Neural crest cell (in vitro differentiated cells): ENCODE measurements around the gene TRAPPC5. TPM values are rescaled to one million over a fixed set of nuclear protein-coding genes. Genes with fewer than 3 reads are reported as not detected.

ENCODE experiments used
- DNase-seq: peaks from one replicate; pipeline ENCODE4 v3.0.0; 2021; ENCODE audit warnings: low read depth, mixed read lengths, low spot score
- H3K27ac Mint-ChIP-seq: one replicate; pipeline ENCODE4 v1.8.0; 2021; ENCODE audit warnings: mild to moderate bottlenecking, mixed read lengths; ENCODE audit not compliant: unreplicated experiment
- H3K27me3 Mint-ChIP-seq: 2 replicates; pipeline ENCODE4 v1.8.0; 2021; ENCODE audit warnings: low read depth, mild to moderate bottlenecking, mixed read lengths
- H3K36me3 Mint-ChIP-seq: 2 replicates; pipeline ENCODE4 v1.8.0; 2021; ENCODE audit warnings: low read depth, mild to moderate bottlenecking, mixed read lengths
- H3K4me1 Mint-ChIP-seq: 2 replicates; pipeline ENCODE4 v1.8.0; 2021; ENCODE audit warnings: mixed read lengths
- H3K4me3 Mint-ChIP-seq: one replicate; pipeline ENCODE4 v1.8.0; 2021; ENCODE audit warnings: mild to moderate bottlenecking, mixed read lengths
- H3K9me3 Mint-ChIP-seq: 2 replicates; pipeline ENCODE4 v1.8.0; 2021; ENCODE audit warnings: mixed read lengths
- total RNA-seq: library from RNA; stranded (reverse); gene quantifications from 2 replicates; pipeline ENCODE4 v1.2.1, GENCODE V29; 2021
- TF ChIP-seq, protein P1 (sequence below): fragments of 200-600 bp; sonication (generic); conservative IDR thresholded peaks from 2 replicates; pipeline ENCODE4 v1.5.0; 2021; ENCODE audit warnings: antibody characterized with exemption, mild to moderate bottlenecking

TRAPPC5 gene
- total RNA-seq, 1 donor from 2014 or later, result 83.8 TPM

DNA sequence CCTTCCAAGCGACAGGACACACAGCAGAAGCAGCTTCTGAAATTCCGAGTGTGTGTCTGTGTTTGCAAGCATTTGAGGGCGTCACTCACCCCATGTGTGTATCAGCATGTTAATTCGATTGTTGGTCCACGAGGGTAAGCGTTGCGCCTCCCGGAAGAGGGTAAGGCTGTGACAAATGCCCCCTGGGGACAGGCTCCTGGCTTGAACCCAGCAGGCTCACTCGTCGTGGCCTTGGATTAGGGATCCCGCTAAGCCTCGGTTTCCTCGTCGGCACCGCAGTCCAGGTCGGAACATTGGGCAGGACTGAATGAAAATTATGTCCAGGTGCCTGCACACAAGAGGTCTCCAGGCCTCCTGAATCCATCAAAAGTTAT is 44.3 kb upstream of the TRAPPC5 start:
- TF ChIP-seq, protein P1, sequence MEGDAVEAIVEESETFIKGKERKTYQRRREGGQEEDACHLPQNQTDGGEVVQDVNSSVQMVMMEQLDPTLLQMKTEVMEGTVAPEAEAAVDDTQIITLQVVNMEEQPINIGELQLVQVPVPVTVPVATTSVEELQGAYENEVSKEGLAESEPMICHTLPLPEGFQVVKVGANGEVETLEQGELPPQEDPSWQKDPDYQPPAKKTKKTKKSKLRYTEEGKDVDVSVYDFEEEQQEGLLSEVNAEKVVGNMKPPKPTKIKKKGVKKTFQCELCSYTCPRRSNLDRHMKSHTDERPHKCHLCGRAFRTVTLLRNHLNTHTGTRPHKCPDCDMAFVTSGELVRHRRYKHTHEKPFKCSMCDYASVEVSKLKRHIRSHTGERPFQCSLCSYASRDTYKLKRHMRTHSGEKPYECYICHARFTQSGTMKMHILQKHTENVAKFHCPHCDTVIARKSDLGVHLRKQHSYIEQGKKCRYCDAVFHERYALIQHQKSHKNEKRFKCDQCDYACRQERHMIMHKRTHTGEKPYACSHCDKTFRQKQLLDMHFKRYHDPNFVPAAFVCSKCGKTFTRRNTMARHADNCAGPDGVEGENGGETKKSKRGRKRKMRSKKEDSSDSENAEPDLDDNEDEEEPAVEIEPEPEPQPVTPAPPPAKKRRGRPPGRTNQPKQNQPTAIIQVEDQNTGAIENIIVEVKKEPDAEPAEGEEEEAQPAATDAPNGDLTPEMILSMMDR, result no peak
- Mint-ChIP-seq H3K27me3 (peaks cover 65% of the 10 kb centered on the region), H3K4me3 (peak overlapping the region; percentile 76), H3K27ac (no peak overlapping the region), H3K36me3 (no peaks in the 10 kb centered on the region), H3K4me1 (no peaks in the 10 kb centered on the region), H3K9me3 (peaks cover 7% of the 10 kb centered on the region)
- DNase-seq, result no peak

DNA sequence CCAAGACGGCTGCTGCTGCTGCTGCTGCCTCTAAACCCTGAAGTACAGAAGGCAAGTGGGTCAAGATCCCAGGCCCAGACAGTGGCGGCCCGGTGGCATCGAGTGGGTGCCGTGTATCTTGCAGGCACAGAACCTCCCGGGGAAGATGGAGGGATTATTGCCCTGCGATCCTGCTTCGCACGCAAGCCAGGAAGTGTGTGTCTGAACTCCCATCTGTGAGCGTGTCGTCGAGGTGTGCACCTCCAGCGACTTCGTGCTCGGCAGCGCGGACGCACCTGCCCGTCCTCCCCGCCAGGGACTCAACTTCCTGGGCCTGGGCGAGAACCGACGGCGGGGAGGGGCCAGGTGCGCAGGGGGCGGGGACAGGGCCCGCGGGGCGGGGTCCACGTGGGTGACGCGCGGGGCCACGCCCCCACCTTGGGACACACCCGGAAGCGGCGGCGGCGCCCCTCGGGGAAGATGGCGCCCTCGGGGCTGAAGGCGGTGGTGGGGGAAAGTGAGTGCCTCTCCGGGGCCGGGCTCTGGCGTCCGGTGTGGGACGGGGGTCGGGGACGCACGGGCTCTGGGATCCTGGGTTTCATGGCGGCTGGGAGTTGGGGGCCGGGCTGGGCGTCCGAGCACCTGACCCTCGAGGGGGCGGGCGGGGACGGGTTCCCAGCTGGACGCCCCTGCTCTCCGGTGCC is 43.8 kb upstream of the TRAPPC5 start, which contains the start of gene STXBP2:
TSS of gene STXBP2 (plus strand) at position 420 of the 683 bp plus-strand sequence. CDS start at position 460, 40 bp downstream.
- DNase-seq, result no peak
- peaks cover 66% of the 10 kb centered on the region for H3K27me3 Mint-ChIP-seq
- H3K36me3 Mint-ChIP-seq, result no peaks in the 10 kb centered on the region
- peak within 1 kb of the TSS; percentile 75 for H3K27ac Mint-ChIP-seq
- peak within 1 kb of the TSS; percentile 76 for H3K4me3 Mint-ChIP-seq
- TF ChIP-seq, protein P1, result peak; percentile 26
- no peaks in the 10 kb centered on the region for H3K4me1 Mint-ChIP-seq
- H3K9me3 Mint-ChIP-seq, result peaks cover 7% of the 10 kb centered on the region

DNA sequence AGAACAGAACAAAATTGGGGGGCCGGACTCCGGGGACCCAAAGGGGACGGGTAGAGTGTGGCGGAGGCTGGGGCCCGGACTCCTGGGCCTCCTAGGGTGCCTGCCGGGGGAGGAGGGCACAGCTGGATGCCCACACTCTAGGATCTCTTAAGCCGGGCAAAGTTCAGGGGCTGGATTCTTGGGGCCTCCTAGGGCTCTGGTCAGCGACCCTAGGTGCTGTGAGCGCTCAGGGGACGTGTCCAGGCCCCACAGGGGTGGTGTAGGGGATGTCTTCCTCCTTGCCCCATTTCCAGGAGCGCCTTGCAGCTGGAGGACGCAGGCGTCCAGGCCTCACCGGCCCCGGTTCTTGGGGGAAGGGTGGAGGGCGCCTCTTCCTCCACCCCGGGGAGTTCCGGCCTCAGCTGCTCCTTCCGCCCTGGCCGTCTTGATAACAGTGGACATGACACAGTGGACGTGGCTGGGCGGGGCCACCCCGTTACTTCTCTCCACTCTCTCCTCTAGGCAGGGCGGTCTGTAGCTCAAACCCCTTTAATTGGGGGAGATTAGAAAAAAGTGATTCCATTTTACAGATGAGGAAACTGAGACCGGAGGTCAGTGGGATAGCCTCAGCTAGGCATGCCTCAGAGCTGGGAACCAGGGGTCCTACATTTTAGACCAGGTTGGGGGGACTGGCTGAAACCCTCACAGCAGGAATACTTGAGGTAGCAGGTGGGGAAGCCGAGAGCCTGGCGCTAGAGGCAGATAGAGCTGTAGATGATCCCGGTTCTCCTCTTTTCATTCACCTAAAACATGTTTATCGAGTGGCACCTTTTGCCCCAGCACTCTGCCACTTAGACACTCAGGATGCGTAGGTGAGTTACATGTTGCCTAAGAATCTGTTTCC is 43.0 kb upstream of the TRAPPC5 start:
- H3K36me3 Mint-ChIP-seq, result no peaks in the 10 kb centered on the region
- no peak for DNase-seq
- H3K27me3 Mint-ChIP-seq, result peaks cover 66% of the 10 kb centered on the region
- H3K27ac Mint-ChIP-seq, result no peak overlapping the region
- TF ChIP-seq, protein P1, result no peak
- H3K9me3 Mint-ChIP-seq, result peaks cover 7% of the 10 kb centered on the region
- no peaks in the 10 kb centered on the region for H3K4me1 Mint-ChIP-seq
- H3K4me3 Mint-ChIP-seq, result no peak overlapping the region

DNA sequence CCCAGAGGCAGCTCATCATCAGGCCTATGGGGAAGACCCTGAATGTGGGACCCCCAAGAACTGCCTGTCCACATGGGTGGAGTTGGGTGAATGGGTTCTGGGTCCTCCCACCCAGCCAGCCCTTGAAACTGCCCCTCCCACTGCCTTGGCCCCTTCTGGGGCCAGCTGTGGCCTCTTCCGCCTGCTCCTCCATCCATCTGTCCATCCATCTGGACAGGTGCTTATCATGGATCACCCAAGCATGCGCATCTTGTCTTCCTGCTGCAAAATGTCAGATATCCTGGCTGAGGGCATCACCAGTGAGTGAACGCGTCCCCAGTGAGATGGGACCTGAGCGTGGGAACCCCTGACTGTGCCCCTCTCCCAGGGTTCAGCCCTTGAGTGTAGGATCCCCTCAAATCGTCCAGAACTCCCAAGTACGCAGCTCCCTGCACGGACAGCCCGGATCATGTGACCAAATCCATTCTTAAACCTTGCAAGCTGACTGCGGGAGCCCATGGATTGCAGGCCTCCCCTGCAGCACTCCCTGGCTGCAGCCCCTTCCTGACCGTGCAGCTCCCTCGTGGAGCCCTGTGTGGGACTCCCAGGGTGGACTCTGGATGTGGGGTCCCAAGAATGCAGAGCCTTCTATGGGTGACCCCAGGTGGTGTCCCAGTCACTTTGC is 41.7 kb upstream of the TRAPPC5 start:
- H3K27ac Mint-ChIP-seq, result no peak overlapping the region
- no peak overlapping the region for H3K4me3 Mint-ChIP-seq
- TF ChIP-seq, protein P1, result no peak

DNA sequence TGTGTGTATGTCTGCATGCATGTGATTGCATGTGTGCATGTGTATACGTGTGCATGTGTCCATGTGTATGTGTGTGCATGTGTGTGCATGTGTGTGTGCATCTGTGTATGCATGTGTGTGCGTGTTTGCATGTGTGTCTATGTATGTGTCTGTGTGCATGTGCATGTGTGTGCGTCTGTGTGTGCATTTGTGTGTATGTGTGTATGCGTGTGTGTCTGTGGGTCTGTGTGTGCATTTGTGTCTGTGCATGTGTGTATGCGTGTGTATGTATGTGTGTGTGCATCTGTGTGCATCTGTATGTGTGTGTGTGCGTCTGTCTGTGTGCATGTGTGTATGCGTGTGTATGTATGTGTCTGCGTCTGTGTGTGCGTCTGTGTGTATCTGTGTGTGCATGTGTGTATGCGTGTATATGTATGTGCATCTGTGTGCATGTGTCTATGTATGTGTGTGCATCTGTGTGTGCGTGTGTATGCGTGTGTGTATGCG is 40.7 kb upstream of the TRAPPC5 start:
- TF ChIP-seq, protein P1, result no peak
- H3K4me3 Mint-ChIP-seq, result no peak overlapping the region
- H3K36me3 Mint-ChIP-seq, result no peaks in the 10 kb centered on the region
- no peaks in the 10 kb centered on the region for H3K4me1 Mint-ChIP-seq
- peaks cover 57% of the 10 kb centered on the region for H3K27me3 Mint-ChIP-seq
- no peak overlapping the region for H3K27ac Mint-ChIP-seq
- DNase-seq, result no peak
- H3K9me3 Mint-ChIP-seq, result peaks cover 7% of the 10 kb centered on the region

More for the DNA sequence above, 41.7 kb upstream of the TRAPPC5 start:
- Mint-ChIP-seq H3K36me3 (no peaks in the 10 kb centered on the region), H3K4me1 (no peaks in the 10 kb centered on the region), H3K27me3 (peaks cover 66% of the 10 kb centered on the region), H3K9me3 (peaks cover 7% of the 10 kb centered on the region)
- DNase-seq, result no peak
